ENCODE measurements around the gene DYNLL2.
"Not testable (repeated sequence)": the region's sequence is repeated elsewhere in the genome, so short reads cannot be mapped to it uniquely, and the experiment has no call there.

DNA sequence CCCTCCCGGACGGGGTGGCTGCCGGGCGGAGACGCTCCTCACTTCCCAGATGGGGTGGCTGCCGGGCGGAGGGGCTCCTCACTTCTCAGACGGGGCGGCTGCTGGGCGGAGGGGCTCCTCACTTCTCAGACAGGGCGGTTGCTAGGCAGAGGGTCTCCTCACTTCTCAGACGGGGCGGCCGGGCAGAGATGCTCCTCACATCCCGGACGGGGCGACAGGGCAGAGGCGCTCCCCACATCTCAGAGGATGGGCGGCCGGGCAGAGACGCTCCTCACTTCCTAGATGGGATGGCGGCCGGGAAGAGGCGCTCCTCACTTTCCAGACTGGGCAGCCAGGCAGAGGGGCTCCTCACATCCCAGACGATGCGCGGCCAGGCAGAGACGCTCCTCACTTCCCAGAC lies 8.8 kb upstream of the DYNLL2 start:
- not testable (repeated sequence) for TF ChIP-seq EZH2 (IDR thresholded peaks at IDR 0.05; ENCODE audit: insufficient read depth, poor library complexity, severe bottlenecking); EZH2phosphoT487 (IDR thresholded peaks at IDR 0.05; ENCODE audit: insufficient read depth, low read depth)

Data from GM23248 (cell line).